ENCODE results near the gene THOC6. TPM values are rescaled to one million over a fixed set of nuclear protein-coding genes. Genes with fewer than 3 reads are reported as not detected.

The THOC6 gene
- total and polyA plus RNA-seq, 2 experiments from 2014 or later: 71.4 to 90.6 TPM

DNA sequence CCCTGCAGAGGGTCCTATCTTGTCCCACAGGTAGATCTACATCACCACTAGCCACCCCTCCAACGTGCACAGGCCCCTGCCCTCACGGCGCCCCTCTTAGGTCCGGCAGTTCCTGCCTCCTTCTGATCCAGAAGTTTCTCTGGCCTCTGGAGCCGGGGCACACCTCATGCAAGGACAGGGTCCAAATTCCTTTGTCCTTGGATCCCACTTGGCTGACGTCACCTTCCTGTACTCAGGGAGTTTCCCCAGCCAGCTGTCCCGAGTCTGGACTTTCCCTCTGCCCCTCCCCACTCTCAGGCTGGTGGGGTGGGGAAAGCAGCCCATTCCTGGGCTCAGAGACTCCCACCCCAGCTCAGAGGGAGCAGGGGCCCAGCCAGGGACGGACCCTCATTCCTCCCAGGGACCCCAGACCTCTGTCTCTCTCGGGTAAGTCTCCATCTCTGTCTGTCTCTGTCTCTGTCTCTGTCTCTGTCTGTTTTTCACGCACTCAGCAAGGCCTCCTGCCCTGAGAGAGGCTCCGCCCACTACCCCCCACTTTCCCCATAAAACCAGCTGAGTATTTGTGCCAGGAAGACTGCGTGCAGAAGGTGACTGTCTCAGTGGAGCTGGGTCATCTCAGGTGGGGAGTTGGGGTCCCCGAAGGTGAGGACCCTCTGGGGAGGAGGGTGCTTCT, 41.4 kb downstream of the THOC6 start, which contains the start of gene IL32 (continued):
- TF ChIP-seq, protein P1, sequence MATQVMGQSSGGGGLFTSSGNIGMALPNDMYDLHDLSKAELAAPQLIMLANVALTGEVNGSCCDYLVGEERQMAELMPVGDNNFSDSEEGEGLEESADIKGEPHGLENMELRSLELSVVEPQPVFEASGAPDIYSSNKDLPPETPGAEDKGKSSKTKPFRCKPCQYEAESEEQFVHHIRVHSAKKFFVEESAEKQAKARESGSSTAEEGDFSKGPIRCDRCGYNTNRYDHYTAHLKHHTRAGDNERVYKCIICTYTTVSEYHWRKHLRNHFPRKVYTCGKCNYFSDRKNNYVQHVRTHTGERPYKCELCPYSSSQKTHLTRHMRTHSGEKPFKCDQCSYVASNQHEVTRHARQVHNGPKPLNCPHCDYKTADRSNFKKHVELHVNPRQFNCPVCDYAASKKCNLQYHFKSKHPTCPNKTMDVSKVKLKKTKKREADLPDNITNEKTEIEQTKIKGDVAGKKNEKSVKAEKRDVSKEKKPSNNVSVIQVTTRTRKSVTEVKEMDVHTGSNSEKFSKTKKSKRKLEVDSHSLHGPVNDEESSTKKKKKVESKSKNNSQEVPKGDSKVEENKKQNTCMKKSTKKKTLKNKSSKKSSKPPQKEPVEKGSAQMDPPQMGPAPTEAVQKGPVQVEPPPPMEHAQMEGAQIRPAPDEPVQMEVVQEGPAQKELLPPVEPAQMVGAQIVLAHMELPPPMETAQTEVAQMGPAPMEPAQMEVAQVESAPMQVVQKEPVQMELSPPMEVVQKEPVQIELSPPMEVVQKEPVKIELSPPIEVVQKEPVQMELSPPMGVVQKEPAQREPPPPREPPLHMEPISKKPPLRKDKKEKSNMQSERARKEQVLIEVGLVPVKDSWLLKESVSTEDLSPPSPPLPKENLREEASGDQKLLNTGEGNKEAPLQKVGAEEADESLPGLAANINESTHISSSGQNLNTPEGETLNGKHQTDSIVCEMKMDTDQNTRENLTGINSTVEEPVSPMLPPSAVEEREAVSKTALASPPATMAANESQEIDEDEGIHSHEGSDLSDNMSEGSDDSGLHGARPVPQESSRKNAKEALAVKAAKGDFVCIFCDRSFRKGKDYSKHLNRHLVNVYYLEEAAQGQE (IDR thresholded peaks at IDR 0.05; ENCODE audit: unreplicated experiment): no peak
- TF ChIP-seq CTCF (conservative IDR thresholded peaks at IDR 0.05; ENCODE audit: low read depth in 2 of 2) (no peak), EZH2 (IDR thresholded peaks at IDR 0.05; ENCODE audit: low read depth, unreplicated experiment) (no peak), EZH2phosphoT487 (IDR thresholded peaks at IDR 0.05; ENCODE audit: unreplicated experiment) (no peak), CREB1 (CRISPR knock-in tag; IDR thresholded peaks at IDR 0.05; ENCODE audit: low read depth) (no peak)

DNA sequence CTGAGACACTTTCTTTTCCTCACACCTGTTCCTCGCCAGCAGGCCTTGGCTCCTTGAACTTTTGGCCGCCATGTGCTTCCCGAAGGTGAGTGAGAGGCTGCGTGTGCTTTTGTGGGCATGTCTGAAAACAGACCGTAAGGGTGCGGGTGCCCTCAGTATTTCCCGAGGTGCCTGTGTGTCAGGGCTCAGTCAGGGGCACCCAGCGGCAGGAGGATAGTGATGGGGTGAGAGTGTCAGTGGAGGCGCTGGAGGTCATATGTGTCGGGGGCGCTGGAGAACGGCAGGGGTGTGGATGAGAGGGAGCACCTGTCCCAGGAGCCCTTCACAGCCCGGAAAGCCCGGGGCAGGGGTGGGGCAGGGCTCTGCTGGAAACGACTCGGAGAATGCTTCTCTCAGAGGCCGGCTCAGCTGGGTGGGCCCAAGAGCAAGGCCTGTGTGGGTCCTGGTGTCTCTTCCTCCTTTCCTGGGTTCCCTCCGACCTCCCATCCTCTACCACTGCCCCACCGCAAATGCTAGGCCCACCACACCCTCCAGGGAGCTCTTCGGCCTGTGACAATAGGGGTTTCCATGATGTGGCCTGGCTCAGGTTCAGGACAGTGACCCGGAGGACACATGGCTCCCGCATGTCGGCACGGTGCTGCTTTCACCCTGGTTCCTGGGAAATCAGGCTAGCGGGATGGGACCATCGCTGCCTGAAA, 42.1 kb downstream of the THOC6 start:
- peaks cover 22% of the 10 kb centered on the region for H3K27me3 Mint-ChIP-seq (ENCODE audit: insufficient read depth, low read depth, poor library complexity)
- H3K36me3 Mint-ChIP-seq (ENCODE audit: low read depth): no peaks in the 10 kb centered on the region; the same call in 2 of the 3 replicates
- TF ChIP-seq ZNF462 (CRISPR knock-in tag; IDR thresholded peaks at IDR 0.05): no peak
- TF ChIP-seq, protein P1 (IDR thresholded peaks at IDR 0.05; ENCODE audit: unreplicated experiment): no peak

More for the DNA sequence above, 42.1 kb downstream of the THOC6 start:
- no peak for DNase-seq (ENCODE audit: low spot score)
- Histone ChIP-seq H3K4me1 (ENCODE audit: insufficient read depth) (0 out of 2 replicates have a peak, but pooled peaks cover 4% of the 10 kb centered on the region), H3K9me2 (ENCODE audit: insufficient read depth) (no peaks in the 10 kb centered on the region), H3K4me3 (no peak overlapping the region), H2AFZ (peak overlapping the region; percentile 76; the same call in 1 of the 2 replicates), H3K36me3 (ENCODE audit: insufficient read depth) (no peaks in the 10 kb centered on the region), H3K27me3 (ENCODE audit: insufficient read depth) (0 out of 2 replicates have a peak, but pooled peaks cover 4% of the 10 kb centered on the region), H3K4me2 (no peak overlapping the region), H4K20me1 (replicated peaks; ENCODE audit: insufficient read depth) (no peaks in the 10 kb centered on the region), H3K27ac (ENCODE audit: low read depth) (no peak overlapping the region), H3F3A (replicated peaks; ENCODE audit: low read depth) (no peaks in the 10 kb centered on the region), H3K79me2 (replicated peaks; ENCODE audit: insufficient read depth) (no peaks in the 10 kb centered on the region)
- H3K27ac Mint-ChIP-seq: no peak overlapping the region
- no peaks in the 10 kb centered on the region; the same call in 2 of the 3 replicates for H3K9me3 Mint-ChIP-seq
- peaks cover 22% of the 10 kb centered on the region for H3K4me1 Mint-ChIP-seq
- 0 out of 3 replicates have a peak, but pooled peaks have one; percentile 11 for ATAC-seq
- no peak overlapping the region; the same call in 2 of the 3 replicates for H3K4me3 Mint-ChIP-seq

Data from GM23338 (cell line).